ENCODE measurements around the gene SMG1. TPM values are rescaled to one million over a fixed set of nuclear protein-coding genes. Genes with fewer than 3 reads are reported as not detected.

Gene SMG1
- total RNA-seq, 2 donors from 2014 or later: 100 to 113 TPM

- Mint-ChIP-seq H3K27ac (no peak overlapping the region), H3K9me3 (no peaks in the 10 kb centered on the region), H3K36me3 (ENCODE audit: low read depth) (no peaks in the 10 kb centered on the region), H3K27me3 (ENCODE audit: insufficient read depth) (no peaks in the 10 kb centered on the region), H3K4me3 (no peak overlapping the region), H3K4me1 (peaks cover 2% of the 10 kb centered on the region)
- Histone ChIP-seq H3K9ac (ENCODE audit: extremely low read depth, low read length, poor library complexity, severe bottlenecking) (no peak overlapping the region), H3K27me3 (ENCODE audit: control insufficient read depth, insufficient read depth, low read length, poor library complexity, severe bottlenecking) (no peaks in the 10 kb centered on the region), H3K36me3 (ENCODE audit: control insufficient read depth, insufficient read depth, low read length) (no peaks in the 10 kb centered on the region), H3K9me3 (ENCODE audit: control insufficient read depth, low read length) (no peaks in the 10 kb centered on the region), H3K4me3 (ENCODE audit: low read length) (no peak overlapping the region), H3K4me1 (ENCODE audit: control insufficient read depth, insufficient read depth, low read length) (no peaks in the 10 kb centered on the region), H3K27ac (ENCODE audit: low read depth, low read length) (no peak overlapping the region)
- TF ChIP-seq CTCF (conservative IDR thresholded peaks at IDR 0.05): no peak
- WGBS, 2 experiments (ENCODE audit: insufficient coverage in 1 of 2, insufficient read length in 1 of 2): 70 to 77% methylated on average over 4 to 7 of the region's 7 CpGs
- peak; percentile 65 for DNase-seq
Measured at GRCh38 chr16:18945233-18945632, 19.0 kb upstream of the SMG1 start.

- no peak overlapping the region for H3K4me3 Mint-ChIP-seq
- H3K4me1 Mint-ChIP-seq: peaks cover 2% of the 10 kb centered on the region
- H3K36me3 ChIP-seq (ENCODE audit: control insufficient read depth, insufficient read depth, low read length): no peaks in the 10 kb centered on the region
- H3K36me3 Mint-ChIP-seq (ENCODE audit: low read depth): no peaks in the 10 kb centered on the region
- TF ChIP-seq CTCF (conservative IDR thresholded peaks at IDR 0.05): no peak
- no peak overlapping the region for H3K4me3 ChIP-seq (ENCODE audit: low read length)
- WGBS, 2 experiments (ENCODE audit: insufficient coverage in 1 of 2, insufficient read length in 1 of 2): 87 to 90% methylated on average over 7 of the region's 7 CpGs
- no peaks in the 10 kb centered on the region for H3K9me3 ChIP-seq (ENCODE audit: control insufficient read depth, low read length)
- no peak overlapping the region for H3K9ac ChIP-seq (ENCODE audit: extremely low read depth, low read length, poor library complexity, severe bottlenecking)
- no peaks in the 10 kb centered on the region for H3K27me3 Mint-ChIP-seq (ENCODE audit: insufficient read depth)
- H3K27me3 ChIP-seq (ENCODE audit: control insufficient read depth, insufficient read depth, low read length, poor library complexity, severe bottlenecking): no peaks in the 10 kb centered on the region
- H3K27ac ChIP-seq (ENCODE audit: low read depth, low read length): no peak overlapping the region
- no peak overlapping the region for H3K27ac Mint-ChIP-seq
- no peaks in the 10 kb centered on the region for H3K9me3 Mint-ChIP-seq
- no peak for DNase-seq
- H3K4me1 ChIP-seq (ENCODE audit: control insufficient read depth, insufficient read depth, low read length): no peaks in the 10 kb centered on the region
Measured at GRCh38 chr16:18943414-18943813, 17.2 kb upstream of the SMG1 start.

GRCh38 chr16:18942061-18942460 lies 15.9 kb upstream of the SMG1 start:
- DNase-seq: no peak
- Mint-ChIP-seq H3K4me1 (peaks cover 2% of the 10 kb centered on the region), H3K27ac (no peak overlapping the region), H3K9me3 (no peaks in the 10 kb centered on the region), H3K27me3 (ENCODE audit: insufficient read depth) (no peaks in the 10 kb centered on the region), H3K4me3 (no peak overlapping the region), H3K36me3 (ENCODE audit: low read depth) (no peaks in the 10 kb centered on the region)
- no peaks in the 10 kb centered on the region for H3K9me3 ChIP-seq (ENCODE audit: control insufficient read depth, low read length)
- H3K27ac ChIP-seq (ENCODE audit: low read depth, low read length): no peak overlapping the region
- no peaks in the 10 kb centered on the region for H3K36me3 ChIP-seq (ENCODE audit: control insufficient read depth, insufficient read depth, low read length)
- H3K4me3 ChIP-seq (ENCODE audit: low read length): no peak overlapping the region
- H3K27me3 ChIP-seq (ENCODE audit: control insufficient read depth, insufficient read depth, low read length, poor library complexity, severe bottlenecking): no peaks in the 10 kb centered on the region
- TF ChIP-seq CTCF (conservative IDR thresholded peaks at IDR 0.05): no peak
- WGBS, 2 experiments (ENCODE audit: insufficient coverage in 1 of 2, insufficient read length in 1 of 2): 100% methylated on average over 1 of the region's 1 CpG; no CpG with 5 or more reads in 1 of the 2 experiments
- H3K9ac ChIP-seq (ENCODE audit: extremely low read depth, low read length, poor library complexity, severe bottlenecking): no peak overlapping the region
- H3K4me1 ChIP-seq (ENCODE audit: control insufficient read depth, insufficient read depth, low read length): no peaks in the 10 kb centered on the region

Measured in endodermal cell (in vitro differentiated cells).